Measurements from ENCODE around the gene ELMOD3. TPM values are rescaled to one million over a fixed set of nuclear protein-coding genes. Genes with fewer than 3 reads are reported as not detected.

Gene ELMOD3
- total and polyA plus RNA-seq, 9 of the 15 experiments (the other 6 are each of a cell fraction or from before 2014, with no cell fraction given) = 2.7 to 18.7 (median 11.6) TPM

- peak; percentile 41; the same call in 1 of the 2 replicates for TF ChIP-seq ZNF589 (CRISPR knock-in tag; IDR thresholded peaks at IDR 0.05; ENCODE audit: low read depth)
- TF ChIP-seq NCOA4 (IDR thresholded peaks at IDR 0.05; ENCODE audit: partially characterized antibody) = no peak
- peak; percentile 87 for TF ChIP-seq POLR2B (IDR thresholded peaks at IDR 0.05; ENCODE audit: low read depth, partially characterized antibody)
- peak; percentile 85 for TF ChIP-seq TAF9B (IDR thresholded peaks at IDR 0.05; ENCODE audit: partially characterized antibody)
Measured at GRCh38 chr2:85354286-85355072, at the start of gene ELMOD3, which contains the start of gene RETSAT (continued).

DNA sequence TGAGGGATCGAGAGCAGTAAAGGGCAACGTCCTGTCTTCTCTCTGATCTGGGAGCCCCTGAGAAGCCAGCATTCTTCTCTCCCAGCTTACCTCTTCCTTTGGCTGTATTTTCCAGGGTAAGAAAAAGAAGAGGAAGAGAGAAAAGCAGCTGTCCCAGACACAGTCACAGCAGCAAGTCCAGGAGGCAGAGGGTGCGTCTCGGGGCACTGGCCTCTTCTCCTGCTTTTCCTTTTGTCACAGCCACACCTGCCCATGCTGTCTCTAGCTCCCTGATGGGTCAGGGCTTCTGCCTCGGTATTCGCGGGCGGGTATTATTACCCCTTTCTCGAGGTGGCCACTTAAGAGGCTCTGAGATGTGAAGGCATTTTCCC lies 47.1 kb upstream of the ELMOD3 start:
- Histone ChIP-seq H2AFZ (ENCODE audit: low read depth, low read length) (peak overlapping the region; percentile 88), H3K9me3 (replicated peaks; ENCODE audit: control insufficient read depth, insufficient read depth, low read depth, low read length) (no peaks in the 10 kb centered on the region), H3K4me1 (replicated peaks in 1 of 2; ENCODE audit: control insufficient read depth in 2 of 2, insufficient read depth in 2 of 2, low read length in 2 of 2) (peaks cover 9 to 28% of the 10 kb centered on the region in 2 experiments; a peak in 4 of 5 replicates), H3K4me3 (no peak overlapping the region), H3K36me3 (ENCODE audit: control insufficient read depth, insufficient read depth, low read length) (no peaks in the 10 kb centered on the region), H3K79me2 (ENCODE audit: control insufficient read depth, insufficient read depth, low read length) (no peaks in the 10 kb centered on the region), H3K27ac (ENCODE audit: extremely low read depth, low read depth, low read length) (peak overlapping the region; percentile 20; the same call in 1 of the 3 replicates), H3K4me2 (ENCODE audit: insufficient read depth, low read length) (peak overlapping the region; percentile 67), H3K27me3 (ENCODE audit: control insufficient read depth in 2 of 2, insufficient read depth in 2 of 2, low read length in 2 of 2) (peaks cover 17 to 37% of the 10 kb centered on the region in 2 experiments), H3K9me1 (ENCODE audit: control insufficient read depth, insufficient read depth, low read length) (no peaks in the 10 kb centered on the region), H3K9ac (ENCODE audit: insufficient read depth in 1 of 2, low read depth in 2 of 2, low read length in 2 of 2) (peak overlapping the region; percentile 0 to 54; a peak in 3 of 4 replicates), H4K20me1 (replicated peaks; ENCODE audit: control insufficient read depth, insufficient read depth, low read length) (no peaks in the 10 kb centered on the region; the same call in 1 of the 2 replicates)
- POLR2A ChIA-PET = interaction anchor here (0.5 to 1.4 kb wide), 5 partner anchors 10 to 575 kb away, joined by 3 read pairs; partner anchors contain the start of gene TGOLN2
- DNase-seq (ENCODE audit: extremely low read depth in 1 of 4, low spot score in 3 of 4) = no peak
- CTCF ChIA-PET (ENCODE audit: low intra/inter-chr PET ratio) = no interaction called here
- no peak for FAIRE-seq
- in situ Hi-C loops (cut with MboI) (loop anchor here (10.0 kb wide), 1 partner anchor 383 kb away; no protein-coding TSS in a partner anchor), intact Hi-C loops (cut with micrococcal nuclease) (no loop called here)
- WGBS (ENCODE audit: insufficient coverage, low coverage, missing lambda C conversion rate) = 61% methylated on average over 8 of the region's 9 CpGs
- no TSS peak for BruUV-seq (replicated peaks)
- ATAC-seq = peak; percentile 15
- TF ChIP-seq, protein P1, sequence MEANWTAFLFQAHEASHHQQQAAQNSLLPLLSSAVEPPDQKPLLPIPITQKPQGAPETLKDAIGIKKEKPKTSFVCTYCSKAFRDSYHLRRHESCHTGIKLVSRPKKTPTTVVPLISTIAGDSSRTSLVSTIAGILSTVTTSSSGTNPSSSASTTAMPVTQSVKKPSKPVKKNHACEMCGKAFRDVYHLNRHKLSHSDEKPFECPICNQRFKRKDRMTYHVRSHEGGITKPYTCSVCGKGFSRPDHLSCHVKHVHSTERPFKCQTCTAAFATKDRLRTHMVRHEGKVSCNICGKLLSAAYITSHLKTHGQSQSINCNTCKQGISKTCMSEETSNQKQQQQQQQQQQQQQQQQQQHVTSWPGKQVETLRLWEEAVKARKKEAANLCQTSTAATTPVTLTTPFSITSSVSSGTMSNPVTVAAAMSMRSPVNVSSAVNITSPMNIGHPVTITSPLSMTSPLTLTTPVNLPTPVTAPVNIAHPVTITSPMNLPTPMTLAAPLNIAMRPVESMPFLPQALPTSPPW (CRISPR knock-in tag; IDR thresholded peaks at IDR 0.05) = 0 out of 2 replicates have a peak, but pooled peaks have one; percentile 28
- TF ChIP-seq RBM39 (optimal IDR thresholded peaks at IDR 0.05; ENCODE audit: low read depth, low read length) = peak; percentile 42
- TF ChIP-seq, protein P2, sequence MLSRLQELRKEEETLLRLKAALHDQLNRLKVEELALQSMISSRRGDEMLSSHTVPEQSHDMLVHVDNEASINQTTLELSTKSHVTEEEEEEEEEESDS (CRISPR knock-in tag; IDR thresholded peaks at IDR 0.05) = no peak
- TF ChIP-seq, protein P3, sequence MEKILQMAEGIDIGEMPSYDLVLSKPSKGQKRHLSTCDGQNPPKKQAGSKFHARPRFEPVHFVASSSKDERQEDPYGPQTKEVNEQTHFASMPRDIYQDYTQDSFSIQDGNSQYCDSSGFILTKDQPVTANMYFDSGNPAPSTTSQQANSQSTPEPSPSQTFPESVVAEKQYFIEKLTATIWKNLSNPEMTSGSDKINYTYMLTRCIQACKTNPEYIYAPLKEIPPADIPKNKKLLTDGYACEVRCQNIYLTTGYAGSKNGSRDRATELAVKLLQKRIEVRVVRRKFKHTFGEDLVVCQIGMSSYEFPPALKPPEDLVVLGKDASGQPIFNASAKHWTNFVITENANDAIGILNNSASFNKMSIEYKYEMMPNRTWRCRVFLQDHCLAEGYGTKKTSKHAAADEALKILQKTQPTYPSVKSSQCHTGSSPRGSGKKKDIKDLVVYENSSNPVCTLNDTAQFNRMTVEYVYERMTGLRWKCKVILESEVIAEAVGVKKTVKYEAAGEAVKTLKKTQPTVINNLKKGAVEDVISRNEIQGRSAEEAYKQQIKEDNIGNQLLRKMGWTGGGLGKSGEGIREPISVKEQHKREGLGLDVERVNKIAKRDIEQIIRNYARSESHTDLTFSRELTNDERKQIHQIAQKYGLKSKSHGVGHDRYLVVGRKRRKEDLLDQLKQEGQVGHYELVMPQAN (IDR thresholded peaks at IDR 0.05; ENCODE audit: borderline replicate concordance) = no peak
- no peak for TF ChIP-seq FOXA3 (CRISPR knock-in tag; conservative IDR thresholded peaks at IDR 0.05 in 1 of 2, IDR thresholded peaks at IDR 0.05 in 1 of 2)
- TF ChIP-seq, protein P4, sequence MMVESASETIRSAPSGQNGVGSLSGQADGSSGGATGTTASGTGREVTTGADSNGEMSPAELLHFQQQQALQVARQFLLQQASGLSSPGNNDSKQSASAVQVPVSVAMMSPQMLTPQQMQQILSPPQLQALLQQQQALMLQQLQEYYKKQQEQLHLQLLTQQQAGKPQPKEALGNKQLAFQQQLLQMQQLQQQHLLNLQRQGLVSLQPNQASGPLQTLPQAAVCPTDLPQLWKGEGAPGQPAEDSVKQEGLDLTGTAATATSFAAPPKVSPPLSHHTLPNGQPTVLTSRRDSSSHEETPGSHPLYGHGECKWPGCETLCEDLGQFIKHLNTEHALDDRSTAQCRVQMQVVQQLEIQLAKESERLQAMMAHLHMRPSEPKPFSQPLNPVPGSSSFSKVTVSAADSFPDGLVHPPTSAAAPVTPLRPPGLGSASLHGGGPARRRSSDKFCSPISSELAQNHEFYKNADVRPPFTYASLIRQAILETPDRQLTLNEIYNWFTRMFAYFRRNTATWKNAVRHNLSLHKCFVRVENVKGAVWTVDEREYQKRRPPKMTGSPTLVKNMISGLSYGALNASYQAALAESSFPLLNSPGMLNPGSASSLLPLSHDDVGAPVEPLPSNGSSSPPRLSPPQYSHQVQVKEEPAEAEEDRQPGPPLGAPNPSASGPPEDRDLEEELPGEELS (CRISPR knock-in tag; IDR thresholded peaks at IDR 0.05; ENCODE audit: borderline replicate concordance) = no peak
- no peak for TF ChIP-seq SMARCC2 (IDR thresholded peaks at IDR 0.05; ENCODE audit: low read depth)

All from K562 (cell line).